Activated CD4-positive, alpha-beta memory T cell treated with anti-CD3 and anti-CD28 coated beads for 36 hours (primary cell): ENCODE measurements around the gene PPAT. TPM values are rescaled to one million over a fixed set of nuclear protein-coding genes. Genes with fewer than 3 reads are reported as not detected.
A peak's percentile ranks its signal among the peaks of the same experiment; 100 is the strongest.
"Not testable (repeated sequence)": the region's sequence is repeated elsewhere in the genome, so short reads cannot be mapped to it uniquely, and the experiment has no call there.

Experiments
- CTCF ChIA-PET: fragments of 350-600 bp; sonication (Branson Sonifier 250); formaldehyde crosslinking; loops from one replicate; lab custom pipeline; 2021; ENCODE audit warnings: antibody characterized with exemption, inconsistent platforms; lab: Charles Lee
- POLR2A ChIA-PET: fragments of 350-600 bp; sonication (Branson Sonifier 250); formaldehyde crosslinking; loops from one replicate; lab custom pipeline; 2021; ENCODE audit warnings: antibody characterized with exemption; lab: Charles Lee
- DNase-seq: peaks from one replicate; pipeline ENCODE4 v3.0.0-alpha.2; 2020
- H3K27ac Mint-ChIP-seq: one replicate; pipeline ENCODE4 v1.8.0; 2021; ENCODE audit warnings: mixed read lengths
- H3K27me3 Mint-ChIP-seq: one replicate; pipeline ENCODE4 v1.8.0; 2021; ENCODE audit warnings: mixed read lengths
- H3K36me3 Mint-ChIP-seq: one replicate; pipeline ENCODE4 v1.8.0; 2021; ENCODE audit warnings: mixed read lengths
- H3K4me1 Mint-ChIP-seq: one replicate; pipeline ENCODE4 v1.8.0; 2021; ENCODE audit warnings: low read depth, mixed read lengths
- H3K4me3 Mint-ChIP-seq: one replicate; pipeline ENCODE4 v1.8.0; 2021; ENCODE audit warnings: mild to moderate bottlenecking, mixed read lengths
- H3K9me3 Mint-ChIP-seq: one replicate; pipeline ENCODE4 v1.8.0; 2021; ENCODE audit warnings: mixed read lengths
- intact Hi-C: fragments of 100-400 bp; cut with micrococcal nuclease; formaldehyde crosslinking; loops from one replicate; pipeline ENCODE4 v1.15.1; 2023
- total RNA-seq, 2 experiments: library from RNA; stranded (reverse); gene quantifications; one replicate each; pipeline ENCODE4 v1.2.3, GENCODE V29; 2021

Gene PPAT
- 10 to 100 TPM; 34.4 to 37.7 TPM for total RNA-seq

DNA sequence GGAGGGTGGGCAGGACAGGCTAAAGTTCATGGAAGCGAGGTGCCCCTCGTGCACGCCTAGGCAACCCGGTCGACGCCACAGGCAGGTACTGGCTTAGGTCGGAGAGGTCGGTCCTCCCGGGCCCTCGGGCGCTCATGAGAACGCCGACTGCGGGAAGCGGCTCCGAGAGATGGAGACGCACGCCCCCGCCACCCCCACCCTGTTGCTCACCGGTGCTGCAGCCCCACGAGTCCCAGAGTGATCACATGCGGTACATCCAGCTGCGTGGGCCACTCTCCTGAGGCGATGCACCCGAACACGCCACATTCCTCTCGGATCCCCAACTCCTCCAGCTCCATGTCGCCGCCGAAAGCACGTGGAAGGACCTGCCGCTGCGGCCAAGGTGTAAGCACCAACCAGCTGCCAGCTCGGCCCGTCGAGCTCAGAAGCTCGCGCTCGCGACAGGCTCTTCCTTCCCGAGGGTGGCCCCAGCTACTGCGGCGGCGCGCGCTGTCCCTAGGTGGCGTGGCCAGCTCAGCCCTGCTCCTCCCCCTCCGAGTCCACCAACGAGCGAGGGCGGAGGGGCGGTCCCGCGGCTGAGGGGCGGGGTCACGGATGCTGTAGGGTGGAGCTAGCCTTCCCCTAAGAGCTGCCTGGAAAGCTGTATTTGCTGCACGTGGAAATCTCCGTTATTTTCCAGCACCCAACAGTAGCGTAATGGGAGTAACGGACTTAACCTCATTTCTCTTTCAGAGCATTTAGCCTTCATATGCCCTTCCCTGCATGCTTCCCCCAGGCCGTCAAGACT lies at the start of gene PPAT:
Gene PPAT (minus strand): TSS at position 476 of the 787 bp plus-strand sequence. CDS start 138 bp downstream, at position 338.
- Mint-ChIP-seq H3K4me3 (peak within 1 kb of the TSS; percentile 98), H3K27ac (peak within 1 kb of the TSS; percentile 95), H3K4me1 (peaks cover 38% of the 10 kb centered on the region), H3K9me3 (no peaks in the 10 kb centered on the region), H3K36me3 (peaks cover 19% of the 10 kb centered on the region), H3K27me3 (no peaks in the 10 kb centered on the region)
- peak; percentile 99 for DNase-seq
- intact Hi-C loops, result loop anchor here (1.0 to 5.0 kb wide), 7 partner anchors 10 to 1038 kb away; partner anchors contain the start of genes AASDH, CLOCK and TMEM165
- ChIA-PET POLR2A (interaction anchor here (0.6 to 4.5 kb wide), 17 partner anchors 10 to 543 kb away, joined by 3 to 75 read pairs (median 5); partner anchors contain the start of genes AASDH, CEP135, NOA1 and POLR2B), CTCF (interaction anchor here (1.4 to 3.7 kb wide), 8 partner anchors 11 to 542 kb away, joined by 3 to 43 read pairs (median 8); partner anchors contain the start of genes AASDH, CEP135 and NOA1)

DNA sequence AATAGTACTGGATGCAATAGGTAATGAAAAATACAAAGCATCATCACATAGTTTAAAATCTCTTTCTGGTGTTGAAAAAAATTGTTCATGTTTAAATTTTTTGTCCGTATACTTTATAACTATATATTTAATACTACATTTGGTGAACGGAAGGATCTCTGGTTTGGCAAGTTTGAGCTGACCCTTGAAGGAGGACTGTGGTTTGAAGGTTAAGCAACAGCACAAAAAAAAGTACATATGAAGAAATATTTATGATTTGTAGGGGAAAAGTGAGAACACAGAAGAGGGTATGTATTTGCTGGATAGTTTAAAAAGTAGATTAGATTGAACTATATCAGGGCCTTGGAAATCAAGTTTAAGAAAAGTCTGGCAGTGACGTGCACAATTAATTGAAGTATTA lies 45.3 kb upstream of the PPAT start:
- no peaks in the 10 kb centered on the region for H3K27me3 Mint-ChIP-seq
- POLR2A ChIA-PET, result no interaction called here
- no peak overlapping the region for H3K27ac Mint-ChIP-seq
- H3K9me3 Mint-ChIP-seq, result no peaks in the 10 kb centered on the region
- DNase-seq, result no peak
- no peaks in the 10 kb centered on the region for H3K4me1 Mint-ChIP-seq
- intact Hi-C loops, result no loop called here
- CTCF ChIA-PET, result interaction anchor here (0.7 kb wide), 1 partner anchor 63 kb away, joined by 3 read pairs; no protein-coding TSS in a partner anchor
- H3K36me3 Mint-ChIP-seq, result peaks cover 49% of the 10 kb centered on the region
- no peak overlapping the region for H3K4me3 Mint-ChIP-seq

DNA sequence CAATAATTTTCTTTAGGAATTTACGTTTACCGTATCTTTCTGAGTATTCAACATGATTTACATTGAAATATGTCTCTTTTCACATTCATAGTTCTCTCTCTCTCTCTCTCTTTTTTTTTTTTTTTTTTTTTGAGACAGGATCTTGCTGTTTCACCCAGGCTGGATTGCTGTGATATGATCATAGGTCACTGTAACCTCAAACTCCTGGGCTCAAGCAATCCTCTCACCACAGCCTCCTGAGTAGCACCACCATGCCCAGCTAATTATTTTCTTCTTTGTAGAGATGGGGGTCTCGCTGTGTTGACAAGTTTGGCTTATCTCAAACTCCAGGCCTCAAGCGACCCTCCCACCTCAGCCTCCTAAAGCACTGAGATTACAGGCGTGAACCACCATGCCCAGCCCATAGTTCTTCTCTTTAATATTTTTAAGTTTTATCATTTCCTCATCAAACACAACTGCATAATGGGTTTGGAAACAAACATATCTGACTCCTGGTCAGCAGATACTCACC lies 41.8 kb upstream of the PPAT start:
- intact Hi-C loops, result no loop called here
- Mint-ChIP-seq H3K36me3 (peaks cover 53% of the 10 kb centered on the region), H3K27me3 (no peaks in the 10 kb centered on the region), H3K4me1 (no peaks in the 10 kb centered on the region), H3K27ac (no peak overlapping the region), H3K4me3 (no peak overlapping the region), H3K9me3 (no peaks in the 10 kb centered on the region)
- ChIA-PET POLR2A (no interaction called here), CTCF (no interaction called here)
- DNase-seq, result no peak

DNA sequence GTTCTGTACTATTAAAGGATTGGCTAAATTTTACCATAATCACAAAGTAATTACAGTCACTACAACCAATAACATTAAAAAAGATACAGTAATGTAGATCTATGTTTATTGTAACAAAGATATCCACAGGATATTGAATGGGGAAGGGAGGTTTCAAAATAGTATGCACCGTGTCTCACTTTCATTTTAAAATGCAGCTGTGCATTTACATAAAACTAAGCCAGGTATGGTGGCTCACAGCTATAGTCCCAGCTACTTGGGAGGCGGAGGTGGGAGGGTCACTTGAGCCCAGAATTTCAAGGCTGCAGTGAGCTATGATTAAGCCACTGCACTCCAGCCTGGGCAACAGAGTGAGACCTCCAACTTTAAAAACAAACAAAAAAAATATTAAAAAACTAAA lies 40.5 kb upstream of the PPAT start:
- Mint-ChIP-seq H3K27me3 (no peaks in the 10 kb centered on the region), H3K4me3 (no peak overlapping the region), H3K36me3 (peaks cover 57% of the 10 kb centered on the region), H3K4me1 (no peaks in the 10 kb centered on the region), H3K27ac (no peak overlapping the region), H3K9me3 (no peaks in the 10 kb centered on the region)
- ChIA-PET POLR2A (no interaction called here), CTCF (interaction anchor here (0.9 kb wide), 1 partner anchor 68 kb away, joined by 3 read pairs; no protein-coding TSS in a partner anchor)
- intact Hi-C loops, result no loop called here
- no peak for DNase-seq

DNA sequence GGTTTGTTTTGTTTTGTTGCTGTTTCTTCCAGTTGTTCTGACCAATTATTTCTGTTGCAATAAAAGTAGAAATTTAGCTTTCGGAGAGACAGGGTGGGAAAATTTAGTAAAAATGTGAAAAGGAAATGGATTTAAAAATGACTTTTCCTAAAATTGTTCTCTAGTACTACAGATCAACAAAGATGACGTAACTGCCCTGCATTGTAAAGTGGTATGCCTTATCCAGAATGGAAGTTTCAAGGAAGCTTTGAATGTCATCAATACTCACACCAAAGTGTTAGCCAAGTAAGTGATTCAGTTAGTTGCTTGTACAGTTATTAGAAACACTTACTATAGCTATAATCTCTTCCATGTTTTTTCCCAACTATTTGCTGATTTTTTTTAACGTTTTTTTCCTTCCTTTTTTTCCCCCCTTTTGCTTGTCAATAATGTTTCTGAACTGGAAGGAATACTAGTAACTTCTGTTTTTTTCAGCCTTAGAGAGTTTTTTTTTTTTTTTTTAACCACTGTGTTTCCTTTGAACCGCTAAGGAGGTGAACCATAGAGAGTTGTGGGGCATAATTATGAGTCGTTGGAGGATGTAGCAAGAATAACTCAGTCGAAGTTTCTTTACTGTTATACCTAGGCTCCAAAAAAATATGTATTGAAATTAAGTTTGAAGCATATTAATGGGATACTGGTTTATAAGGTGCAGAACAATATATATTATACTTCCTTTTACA lies 34.2 kb upstream of the PPAT start:
- peaks cover 37% of the 10 kb centered on the region for H3K36me3 Mint-ChIP-seq
- peaks cover 29% of the 10 kb centered on the region for H3K4me1 Mint-ChIP-seq
- ChIA-PET POLR2A (interaction anchor here (2.2 to 2.4 kb wide), 2 partner anchors 33 to 83 kb away, joined by 12 to 31 read pairs; partner anchors contain the start of genes AASDH, PAICS and PPAT), CTCF (interaction anchor here (2.2 kb wide), 1 partner anchor 35 kb away, joined by 7 read pairs; the partner anchor contains the start of genes PAICS and PPAT)
- intact Hi-C loops, result loop anchor here (2.0 to 10.0 kb wide), 2 partner anchors 437 to 505 kb away; partner anchors contain the start of genes NOA1, POLR2B and REST
- no peak overlapping the region for H3K27ac Mint-ChIP-seq
- peak overlapping the region; percentile 27 for H3K4me3 Mint-ChIP-seq
- H3K27me3 Mint-ChIP-seq, result no peaks in the 10 kb centered on the region
- H3K9me3 Mint-ChIP-seq, result no peaks in the 10 kb centered on the region
- no peak for DNase-seq

DNA sequence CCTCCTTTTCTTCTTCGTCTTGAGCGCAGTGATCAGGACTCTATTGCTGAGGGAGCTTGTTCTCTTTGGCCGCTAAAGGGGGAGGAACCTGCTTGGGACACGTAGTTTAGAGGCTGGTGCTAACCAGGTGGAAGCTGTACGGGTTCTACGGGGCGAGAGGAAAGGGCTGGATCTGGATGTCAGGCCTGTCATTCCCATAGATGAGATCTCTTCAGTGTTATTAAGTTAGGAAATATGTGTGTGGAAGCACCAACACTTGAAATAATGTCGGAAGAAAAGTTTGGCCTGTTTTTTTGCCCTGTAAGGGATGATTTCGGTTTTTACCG lies 32.6 kb upstream of the PPAT start:
- ChIA-PET CTCF (interaction anchor here (0.7 to 2.2 kb wide), 7 partner anchors 24 to 368 kb away, joined by 3 to 7 read pairs (median 4); partner anchors contain the start of genes PAICS and PPAT), POLR2A (interaction anchor here (0.7 to 2.4 kb wide), 6 partner anchors 8 to 81 kb away, joined by 3 to 31 read pairs (median 4); partner anchors contain the start of genes AASDH, PAICS and PPAT)
- Mint-ChIP-seq H3K36me3 (peaks cover 32% of the 10 kb centered on the region), H3K4me3 (peak overlapping the region; percentile 98), H3K9me3 (no peaks in the 10 kb centered on the region), H3K4me1 (peaks cover 36% of the 10 kb centered on the region), H3K27ac (peak overlapping the region; percentile 97), H3K27me3 (no peaks in the 10 kb centered on the region)
- intact Hi-C loops, result loop anchor here (2.0 to 10.0 kb wide), 2 partner anchors 439 to 507 kb away; partner anchors contain the start of genes NOA1, POLR2B and REST
- peak; percentile 49 for DNase-seq

DNA sequence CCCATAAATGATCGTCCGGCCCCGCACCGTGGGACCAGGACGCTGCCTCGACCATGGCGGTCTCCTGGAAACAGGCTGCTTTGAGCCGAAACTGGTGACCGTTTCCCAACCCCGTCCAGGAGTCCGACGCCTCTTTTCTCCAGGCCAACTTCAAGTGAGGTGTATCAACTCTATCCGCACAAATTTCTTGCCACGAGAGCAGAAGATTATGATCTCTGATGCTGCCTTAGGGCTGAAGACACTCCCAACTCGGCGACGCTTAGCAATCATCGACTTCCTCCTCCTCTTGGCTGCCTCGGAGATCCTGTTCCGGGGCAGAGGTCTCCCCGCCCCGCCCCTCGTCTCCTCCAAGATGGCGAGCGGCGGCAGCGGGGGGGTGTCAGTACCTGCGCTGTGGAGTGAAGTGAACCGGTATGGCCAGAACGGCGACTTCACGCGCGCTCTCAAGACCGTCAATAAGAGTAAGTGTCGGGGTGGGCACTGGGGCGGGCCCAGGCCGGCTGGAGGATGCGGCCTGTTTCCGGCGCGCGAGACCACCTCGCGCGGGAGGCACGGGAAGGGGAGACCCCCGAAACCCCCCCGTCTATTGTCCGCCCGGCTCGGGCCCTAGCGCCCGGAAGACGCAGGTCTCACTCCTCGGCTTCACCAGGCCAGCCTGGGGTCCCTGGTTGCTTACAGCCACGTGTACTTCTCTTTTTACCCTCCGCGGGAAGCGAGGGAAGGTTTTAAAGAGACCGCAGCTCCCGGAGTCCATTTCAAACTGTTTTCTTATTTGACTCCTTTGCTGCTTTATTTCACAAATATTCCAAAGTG lies 32.1 kb upstream of the PPAT start, which contains the start of gene SRP72:
Gene SRP72 (plus strand): TSS at position 334 of the 813 bp plus-strand sequence. CDS start 19 bp downstream, at position 353.
- Mint-ChIP-seq H3K9me3 (no peaks in the 10 kb centered on the region), H3K4me3 (peak within 1 kb of the TSS; percentile 98), H3K36me3 (peaks cover 28% of the 10 kb centered on the region), H3K4me1 (peaks cover 37% of the 10 kb centered on the region), H3K27me3 (no peaks in the 10 kb centered on the region), H3K27ac (peak within 1 kb of the TSS; percentile 97)
- peak; percentile 92 for DNase-seq
- ChIA-PET CTCF (interaction anchor here (0.7 to 1.5 kb wide), 5 partner anchors 23 to 369 kb away, joined by 3 to 7 read pairs (median 4); no protein-coding TSS in a partner anchor), POLR2A (interaction anchor here (0.7 to 2.4 kb wide), 8 partner anchors 16 to 81 kb away, joined by 3 to 31 read pairs (median 5); partner anchors contain the start of genes AASDH, PAICS and PPAT)
- intact Hi-C loops, result loop anchor here (1.0 to 10.0 kb wide), 5 partner anchors 31 to 507 kb away; partner anchors contain the start of genes AASDH, NOA1, PAICS and POLR2B

DNA sequence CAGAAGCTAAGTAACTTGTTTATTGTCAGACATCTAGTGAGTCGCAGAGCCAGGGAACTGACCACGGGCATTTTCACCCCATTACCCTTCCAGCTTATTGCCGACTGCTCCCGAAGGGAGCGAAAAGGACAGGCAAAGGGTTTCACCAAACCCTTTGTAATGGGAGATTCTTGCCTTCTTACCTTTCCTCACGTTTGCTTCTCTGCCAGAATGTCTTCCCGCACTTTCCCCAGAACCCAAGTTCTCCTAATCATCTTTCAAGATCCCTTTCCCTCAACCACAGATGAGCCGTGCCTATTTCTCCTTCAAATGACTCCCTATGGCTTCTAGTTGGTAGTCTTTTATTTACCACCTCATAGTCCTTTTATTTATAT lies 31.5 kb upstream of the PPAT start:
- peak overlapping the region; percentile 97 for H3K27ac Mint-ChIP-seq
- peak overlapping the region; percentile 98 for H3K4me3 Mint-ChIP-seq
- ChIA-PET POLR2A (interaction anchor here (1.0 to 2.4 kb wide), 4 partner anchors 22 to 80 kb away, joined by 3 to 20 read pairs (median 5); partner anchors contain the start of genes AASDH, PAICS and PPAT), CTCF (interaction anchor here (0.7 to 2.5 kb wide), 4 partner anchors 22 to 31 kb away, joined by 3 to 11 read pairs (median 3); partner anchors contain the start of genes PAICS and PPAT)
- H3K36me3 Mint-ChIP-seq, result peaks cover 30% of the 10 kb centered on the region
- no peak for DNase-seq
- H3K9me3 Mint-ChIP-seq, result no peaks in the 10 kb centered on the region
- intact Hi-C loops, result loop anchor here (1.0 to 10.0 kb wide), 4 partner anchors 31 to 508 kb away; partner anchors contain the start of genes AASDH, NOA1, PAICS and POLR2B
- H3K4me1 Mint-ChIP-seq, result peaks cover 39% of the 10 kb centered on the region
- H3K27me3 Mint-ChIP-seq, result no peaks in the 10 kb centered on the region

DNA sequence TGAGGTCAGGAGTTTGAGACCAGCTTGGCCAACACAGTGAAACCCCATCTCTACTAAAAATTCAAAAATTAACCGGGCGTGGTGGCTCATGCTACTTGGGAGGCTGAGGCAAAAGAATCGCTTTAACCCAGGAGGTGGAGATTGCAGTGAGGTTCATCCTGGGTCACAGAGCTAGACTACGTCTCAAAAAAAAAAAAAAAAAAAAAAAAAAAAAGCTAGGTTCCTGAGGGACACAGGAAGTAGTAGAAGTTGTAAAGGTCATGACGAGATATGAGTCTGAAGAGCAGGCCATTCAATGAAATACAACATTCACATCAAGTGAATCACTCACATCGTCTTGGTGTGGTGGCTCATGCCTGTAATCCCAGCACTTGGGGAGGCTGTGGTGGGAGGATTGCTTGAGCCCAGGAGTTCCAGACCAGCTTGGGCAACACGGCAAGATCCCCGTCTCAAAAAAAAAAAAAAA lies 30.9 kb upstream of the PPAT start:
- Mint-ChIP-seq H3K27ac (peak overlapping the region; percentile 97), H3K4me1 (peaks cover 40% of the 10 kb centered on the region), H3K4me3 (peak overlapping the region; percentile 98), H3K36me3 (peaks cover 29% of the 10 kb centered on the region)
- peak; percentile 48 for DNase-seq
- ChIA-PET POLR2A (interaction anchor here (1.0 to 2.4 kb wide), 4 partner anchors 22 to 79 kb away, joined by 3 to 20 read pairs (median 5); partner anchors contain the start of genes AASDH, PAICS and PPAT), CTCF (interaction anchor here (0.7 to 2.5 kb wide), 4 partner anchors 22 to 31 kb away, joined by 3 to 11 read pairs (median 3); partner anchors contain the start of genes PAICS and PPAT)
- intact Hi-C loops, result loop anchor here (10.0 kb wide), 1 partner anchor 508 kb away; the partner anchor contains the start of genes NOA1 and POLR2B
- not testable (repeated sequence) for H3K27me3 Mint-ChIP-seq, H3K9me3 Mint-ChIP-seq
